A172 (cell line): ENCODE measurements around the gene EXOC7. TPM values are rescaled to one million over a fixed set of nuclear protein-coding genes. Genes with fewer than 3 reads are reported as not detected.

Experiments used
- DNase-seq: peaks from one replicate; pipeline ENCODE4 v3.0.0-alpha.2; 2015; ENCODE audit warnings: low spot score
- total RNA-seq: library from RNA; depleted of rRNA; stranded (reverse); fragments of >200 nt; shearing (Covaris generic); gene quantifications from 2 replicates; pipeline ENCODE4 v1.2.3, GENCODE V29; 2014

The EXOC7 gene
- total RNA-seq, 1 experiment from 2014 or later = 104 TPM

DNA sequence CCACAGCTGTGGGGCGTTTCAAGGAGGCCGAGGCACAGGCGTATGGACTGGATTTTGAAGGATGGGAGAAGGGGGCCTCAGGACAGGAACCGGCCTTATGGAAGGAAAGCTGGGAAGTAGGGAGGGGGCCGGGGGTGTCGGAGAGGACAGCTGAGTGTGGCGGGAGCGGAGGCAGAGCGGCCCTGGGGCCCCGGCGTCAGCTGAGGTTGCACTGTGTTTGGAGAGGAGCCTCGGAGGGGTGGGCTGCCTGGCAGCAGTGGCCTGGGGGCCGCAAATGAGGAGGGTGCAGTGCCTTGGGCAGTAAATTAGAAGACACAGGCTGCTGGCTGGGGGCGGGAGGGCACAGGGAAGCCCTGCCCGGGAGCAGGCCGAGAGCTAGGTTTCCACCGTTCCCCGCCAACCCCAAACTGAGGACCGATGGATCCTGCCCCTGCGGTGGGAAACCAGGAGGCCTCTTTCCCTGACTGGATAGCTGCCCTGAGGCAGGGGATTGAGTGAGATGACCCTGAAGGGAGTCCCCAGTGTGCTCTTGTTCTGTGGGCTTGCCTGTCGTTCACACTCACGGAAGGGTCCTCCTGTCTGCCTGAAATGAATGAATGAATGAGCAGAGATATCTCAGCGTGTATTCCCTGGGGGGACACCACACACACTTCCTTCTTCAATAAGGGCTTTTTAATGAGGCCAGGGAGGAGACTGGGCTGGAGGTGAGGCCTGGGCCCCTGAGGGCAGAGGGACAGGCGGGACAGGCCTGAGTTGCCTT is 19.0 kb upstream of the EXOC7 start:
- no peak for DNase-seq

GRCh38 chr17:76121932-76122430 is 18.4 kb upstream of the EXOC7 start:
- DNase-seq = no peak

GRCh38 chr17:76120658-76121008 is 17.0 kb upstream of the EXOC7 start:
- DNase-seq = no peak

- no peak for DNase-seq
Observed at GRCh38 chr17:76119409-76120371, 16.1 kb upstream of the EXOC7 start.

- DNase-seq = no peak
Observed at GRCh38 chr17:76115138-76115754, 11.7 kb upstream of the EXOC7 start.

DNA sequence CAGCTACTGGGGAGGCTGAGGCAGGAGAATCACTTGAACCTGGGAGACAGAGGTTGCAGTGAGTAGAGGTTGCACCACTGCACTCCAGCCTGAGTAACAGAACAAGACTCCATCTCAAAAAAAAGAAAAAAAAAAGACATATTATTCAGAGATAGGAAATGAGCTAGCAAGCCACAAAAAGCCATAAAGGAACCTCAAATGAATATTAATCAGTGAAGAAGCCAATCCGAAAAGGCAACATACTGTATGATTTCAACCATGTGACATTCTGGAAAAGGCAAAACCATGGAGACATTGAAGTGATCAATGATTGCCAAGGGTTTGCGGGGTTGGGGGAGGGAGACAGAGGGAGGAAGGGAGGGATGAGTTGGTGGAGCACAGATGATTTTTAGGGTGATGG is 8.4 kb upstream of the EXOC7 start:
- no peak for DNase-seq

DNA sequence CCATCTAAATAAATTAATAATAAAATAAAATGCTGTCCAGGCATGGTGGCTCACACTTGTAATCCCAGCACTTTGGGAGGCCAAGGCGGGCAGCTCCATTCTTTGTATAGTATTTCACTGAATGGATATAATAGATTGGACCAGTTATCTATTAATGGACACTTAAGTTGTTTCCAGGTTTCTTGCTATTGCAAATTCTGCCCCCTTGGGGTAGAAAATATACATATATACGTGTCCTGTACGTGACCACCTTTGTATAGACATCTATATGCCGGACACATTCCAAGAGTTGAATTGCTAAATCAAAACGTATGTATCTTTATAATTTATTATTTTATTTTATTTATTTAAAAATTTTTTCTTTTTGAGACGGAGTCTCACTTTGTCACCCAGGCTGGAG is 3.9 kb upstream of the EXOC7 start:
- DNase-seq = no peak

DNA sequence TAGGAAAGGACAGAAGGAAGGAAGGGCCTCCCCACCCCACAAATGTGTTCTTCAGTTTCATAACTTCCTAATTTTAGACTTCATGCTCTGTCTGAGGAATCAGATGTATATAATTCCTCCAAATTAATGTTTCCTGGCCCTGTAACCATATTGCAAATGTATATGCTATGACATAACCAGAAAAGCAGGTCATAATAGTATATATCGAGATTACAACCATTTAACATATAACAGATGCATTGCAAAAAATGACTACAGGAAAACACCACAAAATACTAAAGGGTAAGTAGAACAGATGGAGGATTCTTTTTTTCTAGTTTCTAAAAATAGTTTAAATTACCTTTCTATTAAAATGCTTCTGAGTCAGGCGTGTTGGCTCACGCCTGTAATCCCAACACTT is 3.1 kb upstream of the EXOC7 start:
- DNase-seq = no peak

DNA sequence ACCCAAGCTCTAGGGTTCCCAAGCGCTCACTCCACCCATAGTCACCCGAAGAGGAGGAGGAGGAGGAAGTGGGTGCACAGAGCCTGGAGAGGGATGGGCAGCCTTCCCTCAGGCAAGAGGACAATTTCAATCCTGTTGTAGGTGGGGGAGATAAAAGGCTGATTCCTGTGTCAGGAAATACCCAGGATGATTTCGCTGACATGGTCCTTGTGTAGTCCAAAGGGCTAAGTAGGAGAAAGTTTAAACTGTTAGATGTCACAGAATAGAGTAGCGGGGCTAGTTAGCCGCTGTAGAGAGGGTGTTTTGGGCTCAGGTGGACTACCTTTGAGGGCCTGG is 1.3 kb upstream of the EXOC7 start:
- DNase-seq = no peak

- no peak for DNase-seq
Observed at GRCh38 chr17:76104140-76104895, 731 bp upstream of the EXOC7 start.

DNA sequence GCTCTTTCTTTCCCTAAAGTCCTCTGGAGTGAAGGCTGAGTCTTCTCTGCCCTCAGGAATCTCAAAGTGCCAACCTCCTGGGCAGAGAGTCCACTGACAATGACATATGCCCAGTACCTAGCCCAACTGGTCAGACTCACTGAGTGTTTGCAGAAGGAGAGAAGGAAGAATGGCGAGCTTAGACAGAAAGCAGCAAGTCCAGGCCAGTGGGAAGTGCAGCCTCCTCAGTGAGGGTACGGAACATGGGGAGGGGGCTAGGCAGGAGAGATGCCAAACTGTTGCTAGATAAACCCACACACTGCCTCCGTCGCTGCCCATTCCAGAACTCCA is 678 bp downstream of the EXOC7 start:
- no peak for DNase-seq

DNA sequence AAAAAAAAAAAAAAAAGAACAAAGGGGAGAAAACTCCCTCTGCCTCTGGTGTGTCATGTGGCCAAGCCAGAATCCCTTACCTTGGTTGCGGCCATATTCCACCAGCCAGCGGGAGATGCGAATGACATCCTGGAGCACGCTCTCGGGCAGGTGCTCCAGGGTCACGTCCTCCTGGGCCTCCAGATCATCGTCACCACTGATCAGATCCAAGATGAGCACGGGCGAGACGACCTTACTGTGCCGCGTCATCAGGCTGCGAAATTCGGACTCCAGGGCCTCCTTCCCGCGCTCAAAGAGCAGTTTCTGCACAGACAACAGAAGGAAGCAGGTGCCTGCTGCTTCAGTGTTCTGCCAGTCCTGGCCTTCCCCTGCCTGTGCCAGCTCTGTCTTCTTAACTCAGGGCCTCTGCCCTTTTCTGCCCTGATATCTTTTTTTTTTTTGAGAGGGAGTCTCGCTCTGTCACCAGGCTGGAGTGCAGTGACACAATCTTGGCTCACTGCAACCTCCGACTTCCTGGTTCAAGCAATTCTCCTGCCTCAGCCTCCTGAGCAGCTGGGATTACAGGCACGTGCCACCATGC is 5.8 kb downstream of the EXOC7 start:
- DNase-seq = no peak

DNA sequence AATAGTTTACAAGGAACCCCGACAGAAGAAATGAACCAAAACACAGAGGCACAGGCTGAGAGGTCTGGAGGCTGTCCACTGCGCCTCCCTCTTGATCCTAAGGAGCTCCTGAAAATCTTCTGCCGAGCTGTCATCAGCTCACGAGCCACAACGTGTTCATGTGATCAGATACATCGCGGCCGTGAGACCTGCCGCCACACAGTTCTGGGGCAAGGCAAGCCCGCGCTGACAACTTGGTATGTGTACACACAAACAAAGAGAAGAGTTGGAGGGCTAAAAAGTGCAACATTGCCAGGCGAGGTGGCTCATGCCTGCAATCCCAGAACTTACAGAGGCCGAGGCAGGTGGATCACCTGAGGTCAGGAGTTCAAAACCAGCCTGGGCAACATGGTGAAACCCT is 7.6 kb downstream of the EXOC7 start:
- no peak for DNase-seq

GRCh38 chr17:76094046-76094445 is 9.5 kb downstream of the EXOC7 start:
- no peak for DNase-seq

DNA sequence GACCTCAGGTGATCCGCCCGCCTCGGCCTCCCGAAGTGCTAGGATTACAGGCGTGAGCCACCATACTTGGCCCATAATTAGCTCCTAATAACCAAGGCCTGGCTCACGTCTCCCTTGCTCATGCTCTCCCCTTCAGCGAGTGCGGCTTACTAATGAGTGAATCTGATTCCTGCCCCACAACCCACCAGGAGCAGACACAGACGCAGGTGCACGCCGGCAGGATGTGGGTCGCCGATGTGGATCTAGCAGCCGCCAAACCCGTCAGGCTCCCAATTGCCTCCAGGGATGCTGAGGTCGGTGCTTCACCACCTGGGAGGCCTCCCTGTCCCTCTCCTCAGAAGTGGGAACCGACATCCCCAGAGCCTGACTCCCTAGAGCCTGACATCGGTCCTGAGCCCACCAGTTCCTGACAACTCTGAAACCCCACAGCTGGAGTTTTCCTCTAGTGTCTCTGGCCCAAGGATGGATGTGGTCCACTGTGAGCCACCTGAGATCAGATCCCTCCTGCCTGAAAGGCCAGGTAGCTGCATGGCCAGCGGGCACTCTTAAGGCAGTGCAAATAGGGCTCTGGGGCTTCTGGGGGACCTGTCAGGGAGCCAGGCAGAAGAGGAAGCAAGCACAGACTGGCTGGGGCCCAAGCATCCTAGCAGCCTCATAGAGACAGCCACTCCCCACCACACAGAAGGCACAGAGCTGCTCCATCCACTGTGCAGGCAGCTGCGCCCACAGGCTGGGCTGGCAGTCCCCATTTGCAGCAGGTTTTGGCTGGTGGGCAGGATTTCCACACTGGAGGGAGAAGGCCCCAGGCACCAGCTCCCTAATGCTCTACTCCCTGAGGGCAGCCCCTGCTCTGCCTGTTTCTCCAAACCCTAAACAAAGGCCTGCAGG is 10.8 kb downstream of the EXOC7 start:
- no peak for DNase-seq

- no peak for DNase-seq
Observed at GRCh38 chr17:76091526-76092286, 11.9 kb downstream of the EXOC7 start.

DNA sequence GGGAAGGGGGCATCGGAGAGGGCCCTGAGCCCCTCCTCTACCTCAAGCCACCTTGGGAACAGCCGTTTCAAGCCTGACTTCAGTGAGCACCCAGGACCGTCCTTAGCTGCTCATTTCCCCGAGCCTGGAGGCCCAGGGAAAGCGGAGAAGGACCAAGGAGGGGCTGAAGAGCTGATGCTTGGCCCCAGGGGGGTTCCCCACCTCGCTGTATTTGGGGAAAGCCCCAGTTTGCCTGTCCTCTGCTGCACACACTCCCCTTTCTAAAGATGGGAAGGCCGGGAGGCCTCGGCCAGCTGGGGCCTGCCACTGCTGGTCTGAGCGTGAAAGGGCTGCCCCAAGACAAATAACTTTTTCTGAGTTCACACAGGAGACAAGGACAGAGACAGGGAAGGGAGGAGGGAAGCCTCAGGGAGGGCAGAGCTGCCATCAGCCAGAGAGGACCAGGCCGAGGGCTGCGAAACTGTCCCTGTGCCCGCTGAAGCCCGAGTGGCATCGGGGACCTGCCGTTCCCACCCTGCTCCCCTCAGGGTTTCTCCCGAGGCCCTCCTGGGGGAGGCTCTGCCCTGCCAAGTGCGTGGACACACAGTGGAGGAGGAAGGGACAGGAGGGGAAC is 13.0 kb downstream of the EXOC7 start:
- no peak for DNase-seq

GRCh38 chr17:76089680-76090516 is 13.7 kb downstream of the EXOC7 start:
- DNase-seq = no peak
